ENCODE results near the gene TRPC3.

Gene TRPC3

DNA sequence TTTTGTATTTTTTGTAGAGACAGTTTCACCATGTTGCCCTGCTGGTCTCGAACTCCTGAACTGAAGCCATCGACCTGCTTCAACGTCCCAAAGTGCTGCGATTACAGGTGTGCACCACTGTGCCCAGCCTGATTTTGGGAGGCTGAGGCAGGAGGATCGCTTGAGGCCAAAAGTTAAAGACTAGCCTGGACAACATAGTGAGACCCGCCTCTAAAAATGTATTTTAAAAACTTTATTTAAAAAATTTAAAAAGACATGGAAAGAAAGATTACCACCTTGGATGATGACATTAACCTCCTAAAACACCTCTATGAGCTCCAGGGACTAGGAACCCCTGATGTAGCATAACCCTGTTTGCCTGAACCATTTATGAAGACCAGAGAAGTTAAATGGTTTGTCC lies 75.8 kb downstream of the TRPC3 start:
- Mint-ChIP-seq H3K27me3 (peaks cover 12% of the 10 kb centered on the region), H3K4me1 (ENCODE audit: low read depth) (peaks cover 2% of the 10 kb centered on the region), H3K4me3 (no peak overlapping the region), H3K9me3 (no peaks in the 10 kb centered on the region), H3K27ac (no peak overlapping the region), H3K36me3 (ENCODE audit: low read depth) (no peaks in the 10 kb centered on the region)
- intact Hi-C loops (cut with micrococcal nuclease): no loop called here

DNA sequence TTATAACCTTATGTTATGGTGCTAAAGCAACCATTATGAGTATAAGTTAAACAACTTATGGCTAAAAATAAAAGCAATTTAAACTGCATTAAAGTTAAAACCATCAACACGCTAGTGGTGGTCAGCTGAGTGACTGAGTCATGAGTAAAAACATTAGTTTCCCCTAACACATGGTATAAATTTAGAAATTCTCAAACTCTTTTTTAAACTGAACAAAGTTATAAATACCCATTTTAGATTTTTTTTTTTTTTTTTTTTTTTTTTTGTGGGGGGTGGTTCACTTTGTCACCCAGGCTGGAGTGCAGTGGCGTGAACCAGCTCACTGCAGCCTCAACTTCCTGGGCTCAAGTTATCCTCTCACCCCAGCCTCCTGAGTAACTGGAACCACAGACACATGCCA lies 76.2 kb downstream of the TRPC3 start:
- Mint-ChIP-seq H3K4me1 (ENCODE audit: low read depth) (no peaks in the 10 kb centered on the region), H3K9me3 (no peaks in the 10 kb centered on the region), H3K27me3 (peaks cover 12% of the 10 kb centered on the region), H3K27ac (no peak overlapping the region), H3K36me3 (ENCODE audit: low read depth) (no peaks in the 10 kb centered on the region), H3K4me3 (no peak overlapping the region)
- intact Hi-C loops (cut with micrococcal nuclease): no loop called here

GRCh38 chr4:121873604-121874003 lies 78.3 kb downstream of the TRPC3 start:
- Mint-ChIP-seq H3K27ac (no peak overlapping the region), H3K9me3 (no peaks in the 10 kb centered on the region), H3K27me3 (peaks cover 12% of the 10 kb centered on the region), H3K4me1 (ENCODE audit: low read depth) (peaks cover 13% of the 10 kb centered on the region), H3K36me3 (ENCODE audit: low read depth) (peaks cover 9% of the 10 kb centered on the region), H3K4me3 (no peak overlapping the region)
- intact Hi-C loops (cut with micrococcal nuclease): loop anchor here (5.0 kb wide), 1 partner anchor 274 kb away; no protein-coding TSS in a partner anchor

GRCh38 chr4:121869841-121870822 lies 81.7 kb downstream of the TRPC3 start, which contains the start of gene BBS7:
TSS of gene BBS7 (minus strand) at chr4:121870474. CDS start at chr4:121870313, 161 bp downstream.
- peak within 1 kb of the TSS; percentile 91 for H3K27ac Mint-ChIP-seq
- intact Hi-C loops (cut with micrococcal nuclease): loop anchor here (1.0 to 5.0 kb wide), 3 partner anchors 46 to 277 kb away; no protein-coding TSS in a partner anchor
- H3K36me3 Mint-ChIP-seq (ENCODE audit: low read depth): peaks cover 24% of the 10 kb centered on the region
- H3K4me1 Mint-ChIP-seq (ENCODE audit: low read depth): peaks cover 13% of the 10 kb centered on the region
- H3K4me3 Mint-ChIP-seq: peak within 1 kb of the TSS; percentile 92
- no peaks in the 10 kb centered on the region for H3K9me3 Mint-ChIP-seq
- H3K27me3 Mint-ChIP-seq: peaks cover 6% of the 10 kb centered on the region

- Mint-ChIP-seq H3K36me3 (ENCODE audit: low read depth) (peaks cover 15% of the 10 kb centered on the region), H3K27me3 (no peaks in the 10 kb centered on the region), H3K4me1 (ENCODE audit: low read depth) (peaks cover 2% of the 10 kb centered on the region), H3K4me3 (no peak overlapping the region), H3K9me3 (no peaks in the 10 kb centered on the region), H3K27ac (no peak overlapping the region)
- intact Hi-C loops (cut with micrococcal nuclease): no loop called here
Observed at GRCh38 chr4:121863799-121864198, 88.1 kb downstream of the TRPC3 start.

DNA sequence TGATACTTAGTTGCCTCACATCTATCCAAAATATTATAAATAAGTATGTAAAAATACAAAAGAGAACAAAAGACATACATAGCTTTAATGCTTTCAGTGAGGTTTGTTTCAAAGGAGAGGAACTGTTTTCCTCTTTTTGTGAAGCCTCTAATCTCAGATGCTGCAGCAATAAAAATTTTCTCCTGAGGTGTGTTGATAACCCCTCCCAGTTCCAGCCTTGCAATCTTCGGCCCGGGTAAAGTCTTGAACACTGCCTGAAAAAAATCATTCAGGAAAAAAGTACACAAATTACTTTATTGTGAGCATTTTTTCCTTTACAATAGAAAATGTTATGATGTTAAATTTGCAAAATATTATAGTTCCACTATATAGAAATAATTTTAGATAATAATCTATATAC lies 90.4 kb downstream of the TRPC3 start:
- Mint-ChIP-seq H3K9me3 (no peaks in the 10 kb centered on the region), H3K4me1 (ENCODE audit: low read depth) (no peaks in the 10 kb centered on the region), H3K36me3 (ENCODE audit: low read depth) (peaks cover 13% of the 10 kb centered on the region), H3K27me3 (no peaks in the 10 kb centered on the region), H3K27ac (no peak overlapping the region), H3K4me3 (no peak overlapping the region)
- intact Hi-C loops (cut with micrococcal nuclease): no loop called here

DNA sequence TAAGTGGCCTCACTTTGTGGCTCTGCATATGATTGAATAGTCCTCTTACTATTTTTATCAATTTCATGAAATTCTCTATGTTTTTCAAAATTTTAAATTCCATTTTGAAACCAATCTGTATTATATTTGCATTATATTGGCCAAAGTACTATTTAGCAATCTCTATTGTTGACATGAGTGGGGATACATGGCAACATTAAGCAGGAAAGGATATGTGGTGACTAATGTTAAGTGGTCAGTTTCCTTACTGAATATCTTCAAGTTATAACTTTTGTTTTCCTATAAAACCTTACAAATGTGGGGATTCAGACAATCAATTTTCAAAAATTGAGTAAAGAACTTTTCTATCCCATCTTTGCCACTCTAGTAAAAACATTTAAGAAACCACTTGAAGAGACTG lies 91.7 kb downstream of the TRPC3 start:
- no peaks in the 10 kb centered on the region for H3K27me3 Mint-ChIP-seq
- no peaks in the 10 kb centered on the region for H3K9me3 Mint-ChIP-seq
- H3K36me3 Mint-ChIP-seq (ENCODE audit: low read depth): peaks cover 6% of the 10 kb centered on the region
- H3K4me3 Mint-ChIP-seq: no peak overlapping the region
- no peaks in the 10 kb centered on the region for H3K4me1 Mint-ChIP-seq (ENCODE audit: low read depth)
- intact Hi-C loops (cut with micrococcal nuclease): no loop called here
- H3K27ac Mint-ChIP-seq: no peak overlapping the region

GRCh38 chr4:121851354-121851753 lies 100.5 kb downstream of the TRPC3 start:
- H3K36me3 Mint-ChIP-seq (ENCODE audit: low read depth): peaks cover 20% of the 10 kb centered on the region

DNA sequence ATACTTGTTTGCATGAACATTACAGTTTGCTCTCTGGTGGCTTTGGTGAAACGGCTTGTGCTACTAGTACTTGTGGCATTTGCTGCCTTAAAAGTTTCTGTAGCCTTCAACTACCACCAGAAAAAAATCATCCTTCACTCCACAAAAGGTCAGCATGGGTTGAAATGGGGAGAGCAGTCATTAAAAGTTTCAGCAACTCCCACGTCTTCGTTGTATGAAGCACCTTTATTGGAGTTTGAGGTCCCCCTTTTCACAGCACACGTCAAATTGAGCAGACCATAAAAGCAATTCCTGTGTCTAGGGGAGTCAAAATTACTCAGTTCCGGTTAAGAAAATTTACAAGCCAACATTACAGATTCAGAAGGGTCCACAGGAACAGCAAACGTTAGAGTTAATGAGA lies 105.2 kb downstream of the TRPC3 start:
- Mint-ChIP-seq H3K36me3 (ENCODE audit: low read depth) (peaks cover 43% of the 10 kb centered on the region), H3K4me3 (no peak overlapping the region)

More at GRCh38 chr4:121851354-121851753, 100.5 kb downstream of the TRPC3 start:
- Mint-ChIP-seq H3K9me3 (no peaks in the 10 kb centered on the region), H3K27me3 (no peaks in the 10 kb centered on the region), H3K27ac (no peak overlapping the region), H3K4me1 (ENCODE audit: low read depth) (no peaks in the 10 kb centered on the region), H3K4me3 (no peak overlapping the region)
- intact Hi-C loops (cut with micrococcal nuclease): no loop called here

GRCh38 chr4:121842862-121843261 lies 109.0 kb downstream of the TRPC3 start:
- no peaks in the 10 kb centered on the region for H3K9me3 Mint-ChIP-seq
- no peaks in the 10 kb centered on the region for H3K4me1 Mint-ChIP-seq (ENCODE audit: low read depth)
- H3K36me3 Mint-ChIP-seq (ENCODE audit: low read depth): peaks cover 34% of the 10 kb centered on the region
- intact Hi-C loops (cut with micrococcal nuclease): no loop called here
- H3K27me3 Mint-ChIP-seq: no peaks in the 10 kb centered on the region
- no peak overlapping the region for H3K4me3 Mint-ChIP-seq
- no peak overlapping the region for H3K27ac Mint-ChIP-seq

More for the DNA sequence above, 105.2 kb downstream of the TRPC3 start:
- intact Hi-C loops (cut with micrococcal nuclease): no loop called here
- Mint-ChIP-seq H3K27ac (no peak overlapping the region), H3K4me1 (ENCODE audit: low read depth) (no peaks in the 10 kb centered on the region), H3K9me3 (no peaks in the 10 kb centered on the region), H3K27me3 (no peaks in the 10 kb centered on the region)

- H3K4me3 Mint-ChIP-seq: no peak overlapping the region
- H3K27ac Mint-ChIP-seq: no peak overlapping the region
- no peaks in the 10 kb centered on the region for H3K4me1 Mint-ChIP-seq (ENCODE audit: low read depth)
- intact Hi-C loops (cut with micrococcal nuclease): no loop called here
- no peaks in the 10 kb centered on the region for H3K27me3 Mint-ChIP-seq
- H3K9me3 Mint-ChIP-seq: no peaks in the 10 kb centered on the region
- peaks cover 6% of the 10 kb centered on the region for H3K36me3 Mint-ChIP-seq (ENCODE audit: low read depth)
Observed at GRCh38 chr4:121838136-121838535, 113.7 kb downstream of the TRPC3 start.

- H3K4me1 Mint-ChIP-seq (ENCODE audit: low read depth): no peaks in the 10 kb centered on the region
- no peak overlapping the region for H3K27ac Mint-ChIP-seq
- intact Hi-C loops (cut with micrococcal nuclease): no loop called here
- H3K4me3 Mint-ChIP-seq: no peak overlapping the region
- H3K9me3 Mint-ChIP-seq: no peaks in the 10 kb centered on the region
- no peaks in the 10 kb centered on the region for H3K27me3 Mint-ChIP-seq
- peaks cover 8% of the 10 kb centered on the region for H3K36me3 Mint-ChIP-seq (ENCODE audit: low read depth)
Observed at GRCh38 chr4:121829511-121829910, 122.3 kb downstream of the TRPC3 start.

All from dendritic cell treated with granulocyte-macrophage colony-stimulating factor and Interleukin-4, amounts not matched to agents 40 ng/mL and 50 ng/mL, for 4 days (primary cell).